Measurements from ENCODE around the gene KCNH4. TPM values are rescaled to one million over a fixed set of nuclear protein-coding genes. Genes with fewer than 3 reads are reported as not detected.

Gene KCNH4
- total and polyA plus RNA-seq, 2 of the 13 experiments (the other 11 are each of a cell fraction or from before 2014, with no cell fraction given): 0.01 to 0.09 TPM

DNA sequence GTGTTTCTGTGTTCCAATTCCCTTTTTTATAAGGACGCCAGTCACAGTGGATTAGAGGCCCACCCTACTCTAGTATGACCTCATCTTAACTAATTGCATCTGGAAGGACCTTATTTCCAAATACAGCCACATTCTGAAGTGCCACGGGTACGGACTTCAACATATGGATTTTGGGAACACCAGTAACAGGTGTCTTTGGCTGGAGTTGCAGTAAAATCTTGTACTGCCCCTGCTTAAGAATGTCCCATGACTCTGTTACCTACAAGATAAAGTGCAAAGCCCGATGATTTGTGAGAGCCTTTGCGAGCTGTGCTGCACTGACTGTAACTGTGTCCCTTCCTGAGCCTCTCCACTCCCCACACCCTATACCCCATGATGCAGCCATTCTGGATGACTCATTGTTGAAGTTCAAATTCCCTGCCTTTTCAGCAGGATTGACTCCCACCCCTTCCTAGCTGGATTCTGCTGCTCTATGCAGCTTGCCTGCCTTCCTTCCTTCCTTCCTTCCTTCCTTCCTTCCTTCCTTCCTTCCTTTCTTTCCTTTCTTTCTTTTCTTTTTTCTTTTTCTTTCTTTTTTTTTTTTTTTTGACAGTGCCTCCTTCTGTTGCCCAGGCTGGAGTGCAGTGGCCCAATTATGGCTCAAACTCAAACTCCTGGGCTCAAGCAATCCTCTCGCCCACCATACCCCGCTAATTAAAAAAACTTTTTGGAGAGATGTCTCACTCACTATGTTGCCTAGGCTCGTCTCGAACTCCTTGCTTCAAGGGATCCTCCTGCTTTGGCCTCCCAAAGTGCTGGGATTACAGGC is 2.2 kb upstream of the KCNH4 start (continued):
- TF ChIP-seq USF2 (IDR thresholded peaks at IDR 0.05; ENCODE audit: low read depth, low read length) (no peak), USF2 (CRISPR knock-in tag; IDR thresholded peaks at IDR 0.05; ENCODE audit: borderline replicate concordance) (no peak), ETS1 (CRISPR knock-in tag; IDR thresholded peaks at IDR 0.05) (no peak), PPARG (CRISPR knock-in tag; conservative IDR thresholded peaks at IDR 0.05) (no peak), ZNF792 (CRISPR knock-in tag; IDR thresholded peaks at IDR 0.05) (no peak), ZNF740 (CRISPR knock-in tag; IDR thresholded peaks at IDR 0.05) (no peak), ZSCAN30 (CRISPR knock-in tag; IDR thresholded peaks at IDR 0.05) (no peak), NFKBIZ (CRISPR knock-in tag; IDR thresholded peaks at IDR 0.05) (0 out of 2 replicates have a peak, but pooled peaks have one; percentile 12), ZSCAN22 (CRISPR knock-in tag; IDR thresholded peaks at IDR 0.05) (no peak), HNF4G (IDR thresholded peaks at IDR 0.05; ENCODE audit: borderline replicate concordance, low read depth, low read length) (peak; percentile 41; the same call in 1 of the 2 replicates), HNF4G (CRISPR knock-in tag; IDR thresholded peaks at IDR 0.05; ENCODE audit: borderline replicate concordance, low read depth) (peak; percentile 50; the same call in 1 of the 2 replicates), SIN3A (IDR thresholded peaks at IDR 0.05; ENCODE audit: borderline replicate concordance, low read depth, low read length) (no peak), FOXO1 (CRISPR knock-in tag; IDR thresholded peaks at IDR 0.05) (no peak), ZNF142 (CRISPR knock-in tag; IDR thresholded peaks at IDR 0.05) (no peak)
- TF ChIP-seq, protein P1, sequence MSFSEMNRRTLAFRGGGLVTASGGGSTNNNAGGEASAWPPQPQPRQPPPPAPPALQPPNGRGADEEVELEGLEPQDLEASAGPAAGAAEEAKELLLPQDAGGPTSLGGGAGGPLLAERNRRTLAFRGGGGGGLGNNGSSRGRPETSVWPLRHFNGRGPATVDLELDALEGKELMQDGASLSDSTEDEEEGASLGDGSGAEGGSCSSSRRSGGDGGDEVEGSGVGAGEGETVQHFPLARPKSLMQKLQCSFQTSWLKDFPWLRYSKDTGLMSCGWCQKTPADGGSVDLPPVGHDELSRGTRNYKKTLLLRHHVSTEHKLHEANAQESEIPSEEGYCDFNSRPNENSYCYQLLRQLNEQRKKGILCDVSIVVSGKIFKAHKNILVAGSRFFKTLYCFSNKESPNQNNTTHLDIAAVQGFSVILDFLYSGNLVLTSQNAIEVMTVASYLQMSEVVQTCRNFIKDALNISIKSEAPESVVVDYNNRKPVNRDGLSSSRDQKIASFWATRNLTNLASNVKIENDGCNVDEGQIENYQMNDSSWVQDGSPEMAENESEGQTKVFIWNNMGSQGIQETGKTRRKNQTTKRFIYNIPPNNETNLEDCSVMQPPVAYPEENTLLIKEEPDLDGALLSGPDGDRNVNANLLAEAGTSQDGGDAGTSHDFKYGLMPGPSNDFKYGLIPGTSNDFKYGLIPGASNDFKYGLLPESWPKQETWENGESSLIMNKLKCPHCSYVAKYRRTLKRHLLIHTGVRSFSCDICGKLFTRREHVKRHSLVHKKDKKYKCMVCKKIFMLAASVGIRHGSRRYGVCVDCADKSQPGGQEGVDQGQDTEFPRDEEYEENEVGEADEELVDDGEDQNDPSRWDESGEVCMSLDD (CRISPR knock-in tag; IDR thresholded peaks at IDR 0.05; ENCODE audit: borderline replicate concordance): no peak

All from HepG2 (cell line).